Gastroesophageal sphincter (tissue), 3 donors: Measurements from ENCODE around the gene PTH2.
"Not testable (repeated sequence)": the region's sequence is repeated elsewhere in the genome, so short reads cannot be mapped to it uniquely, and the experiment has no call there.

Source experiments
- EP300 ChIP-seq: sonication (generic); formaldehyde crosslinking; IDR thresholded peaks from one replicate; pipeline ENCODE4 v1.6.1; 2017; ENCODE audit warnings: antibody characterized with exemption, mild to moderate bottlenecking
- POLR2A ChIP-seq, 2 donors: fragments of 450-650 bp; IDR thresholded peaks; one replicate each; pipeline ENCODE4 v1.6.1; 2017; ENCODE audit warnings: antibody characterized with exemption in 2 of 2, mild to moderate bottlenecking in 2 of 2, moderate library complexity in 1 of 2
- POLR2AphosphoS5 ChIP-seq: sonication (generic); formaldehyde crosslinking; IDR thresholded peaks from one replicate; pipeline ENCODE4 v1.6.1; 2017; ENCODE audit warnings: antibody characterized with exemption
- TF ChIP-seq, protein P1 (sequence below), 4 experiments: fragments of 200-600 bp in 2 of 4; fragments of 450-650 bp in 2 of 4; sonication (generic) in 1 of 4; IDR thresholded peaks; one replicate each; pipeline ENCODE4 v1.5.1; 2017 to 2019; ENCODE audit warnings: antibody characterized with exemption in 4 of 4, mild to moderate bottlenecking in 2 of 4, moderate library complexity in 2 of 4

DNA sequence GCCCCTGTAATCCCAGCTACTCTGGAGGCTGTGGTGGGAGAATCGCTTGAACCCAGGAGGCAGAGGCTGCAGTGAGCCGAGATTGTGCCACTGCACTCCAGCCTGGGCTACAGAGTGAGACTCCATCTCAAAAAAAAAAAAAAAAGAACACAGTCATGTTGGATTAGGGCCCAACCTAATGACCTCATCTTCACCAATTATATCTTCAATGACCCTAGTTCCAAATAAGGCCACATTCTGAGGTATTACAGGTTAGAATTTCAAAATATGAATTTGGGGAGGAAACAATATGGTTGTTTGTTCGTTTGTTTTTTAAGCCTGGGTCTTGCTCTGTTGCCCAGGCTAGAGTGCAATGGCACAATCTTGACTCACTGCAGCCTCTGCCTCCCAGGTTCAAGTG, 50.1 kb downstream of the PTH2 start:
- TF ChIP-seq POLR2A (IDR thresholded peaks at IDR 0.05); POLR2AphosphoS5; EP300: not testable (repeated sequence)
- TF ChIP-seq, protein P1, sequence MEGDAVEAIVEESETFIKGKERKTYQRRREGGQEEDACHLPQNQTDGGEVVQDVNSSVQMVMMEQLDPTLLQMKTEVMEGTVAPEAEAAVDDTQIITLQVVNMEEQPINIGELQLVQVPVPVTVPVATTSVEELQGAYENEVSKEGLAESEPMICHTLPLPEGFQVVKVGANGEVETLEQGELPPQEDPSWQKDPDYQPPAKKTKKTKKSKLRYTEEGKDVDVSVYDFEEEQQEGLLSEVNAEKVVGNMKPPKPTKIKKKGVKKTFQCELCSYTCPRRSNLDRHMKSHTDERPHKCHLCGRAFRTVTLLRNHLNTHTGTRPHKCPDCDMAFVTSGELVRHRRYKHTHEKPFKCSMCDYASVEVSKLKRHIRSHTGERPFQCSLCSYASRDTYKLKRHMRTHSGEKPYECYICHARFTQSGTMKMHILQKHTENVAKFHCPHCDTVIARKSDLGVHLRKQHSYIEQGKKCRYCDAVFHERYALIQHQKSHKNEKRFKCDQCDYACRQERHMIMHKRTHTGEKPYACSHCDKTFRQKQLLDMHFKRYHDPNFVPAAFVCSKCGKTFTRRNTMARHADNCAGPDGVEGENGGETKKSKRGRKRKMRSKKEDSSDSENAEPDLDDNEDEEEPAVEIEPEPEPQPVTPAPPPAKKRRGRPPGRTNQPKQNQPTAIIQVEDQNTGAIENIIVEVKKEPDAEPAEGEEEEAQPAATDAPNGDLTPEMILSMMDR (IDR thresholded peaks at IDR 0.05), result not testable (repeated sequence)
